GM12878 (cell line): ENCODE measurements around the gene ARHGEF16. TPM values are rescaled to one million over a fixed set of nuclear protein-coding genes. Genes with fewer than 3 reads are reported as not detected.

ENCODE experiments used
- CUX1 ChIP-seq: IDR thresholded peaks from 2 replicates; pipeline ENCODE4 v1.6.1; 2012; ENCODE audit warnings: improper control_type of control experiment, low read depth, low read length; ENCODE audit not compliant: insufficient replicate concordance
- E4F1 ChIP-seq: fragments of 450-650 bp; IDR thresholded peaks from 2 replicates; pipeline ENCODE4 v1.6.1; 2018; ENCODE audit warnings: borderline replicate concordance, mild to moderate bottlenecking; ENCODE audit not compliant: partially characterized antibody
- IKZF2 ChIP-seq, 2 experiments: fragments of 450-650 bp; IDR thresholded peaks; 2 replicates each; pipeline ENCODE4 v1.6.1; 2017; ENCODE audit warnings: mild to moderate bottlenecking in 2 of 2, moderate library complexity in 2 of 2
- STAT1 ChIP-seq: fragments of 450-650 bp; conservative IDR thresholded peaks from 2 replicates; pipeline ENCODE4 v1.6.1; 2014; ENCODE audit warnings: antibody characterized with exemption, mild to moderate bottlenecking
- WRNIP1 ChIP-seq: IDR thresholded peaks from 2 replicates; pipeline ENCODE4 v1.6.1; 2011; ENCODE audit warnings: low read depth, low read length, improper control_type of control experiment, borderline replicate concordance
- polyA plus RNA-seq, 11 experiments: library from polyadenylated mRNA; depleted of rRNA in 4 of 11; unstranded in 6 of 11; stranded (reverse) in 5 of 11; fragments of >200 nt; fragmentation: Nextera tagmentation in 4 of 11; fragmentation: Illumina TruSeq in 1 of 11; extraction: Ambion mirVana in 4 of 11; extraction: Trizol in 1 of 11; gene quantifications; 1 replicate in 1 of 11; 2 replicates in 10 of 11; pipeline versions ENCODE4 v1.2.1 to v1.2.3, GENCODE V29; 2011 to 2016; ENCODE audit warnings: inconsistent platforms in 2 of 11, missing spikeins in 2 of 11, low read depth in 1 of 11
- total RNA-seq, 4 experiments: library from RNA; depleted of rRNA in 3 of 4; stranded (reverse); fragments of >200 nt in 3 of 4; fragmentation: Illumina TruSeq in 1 of 4; extraction: Trizol in 1 of 4; gene quantifications; 2 replicates each; pipeline versions ENCODE4 v1.2.1 to v1.2.3, GENCODE V29; 2013 to 2021

The ARHGEF16 gene
- total and polyA plus RNA-seq, 10 of the 15 experiments (the other 5 are each of a cell fraction or from before 2014, with no cell fraction given) = not detected

DNA sequence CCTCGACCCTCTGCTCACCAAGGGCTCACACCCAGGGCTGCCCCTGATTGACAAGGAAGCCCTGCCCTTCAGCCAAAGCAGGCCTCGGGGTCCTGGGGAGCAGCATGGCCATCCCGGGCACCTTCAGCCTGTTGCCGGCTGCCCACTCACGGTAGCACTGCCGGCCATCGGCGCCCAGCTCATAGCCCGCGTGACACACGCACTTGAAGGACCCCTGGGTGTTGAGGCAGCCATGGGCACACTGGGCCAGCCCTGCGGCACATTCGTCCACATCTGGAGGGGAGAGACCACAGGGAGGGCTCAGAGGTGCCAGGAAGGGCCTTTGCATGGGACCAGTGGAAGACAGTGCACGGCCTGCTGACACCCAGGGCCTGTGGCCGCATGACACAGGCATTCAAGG is 57.4 kb downstream of the ARHGEF16 start (continued):
- TF ChIP-seq E4F1 (no peak), IKZF2 (IDR thresholded peaks at IDR 0.05) (no peak), STAT1 (no peak), CUX1 (no peak), WRNIP1 (no peak)
